NCI-H2029 (cell line): ENCODE data around the gene GOLGA8R.
"Not testable (repeated sequence)": the region's sequence is repeated elsewhere in the genome, so short reads cannot be mapped to it uniquely, and the experiment has no call there.

Experiments used
- DNase-seq: peaks from one replicate; lab custom pipeline; 2025; lab: John Stamatoyannopoulos, UW

GOLGA8R gene, protein sequence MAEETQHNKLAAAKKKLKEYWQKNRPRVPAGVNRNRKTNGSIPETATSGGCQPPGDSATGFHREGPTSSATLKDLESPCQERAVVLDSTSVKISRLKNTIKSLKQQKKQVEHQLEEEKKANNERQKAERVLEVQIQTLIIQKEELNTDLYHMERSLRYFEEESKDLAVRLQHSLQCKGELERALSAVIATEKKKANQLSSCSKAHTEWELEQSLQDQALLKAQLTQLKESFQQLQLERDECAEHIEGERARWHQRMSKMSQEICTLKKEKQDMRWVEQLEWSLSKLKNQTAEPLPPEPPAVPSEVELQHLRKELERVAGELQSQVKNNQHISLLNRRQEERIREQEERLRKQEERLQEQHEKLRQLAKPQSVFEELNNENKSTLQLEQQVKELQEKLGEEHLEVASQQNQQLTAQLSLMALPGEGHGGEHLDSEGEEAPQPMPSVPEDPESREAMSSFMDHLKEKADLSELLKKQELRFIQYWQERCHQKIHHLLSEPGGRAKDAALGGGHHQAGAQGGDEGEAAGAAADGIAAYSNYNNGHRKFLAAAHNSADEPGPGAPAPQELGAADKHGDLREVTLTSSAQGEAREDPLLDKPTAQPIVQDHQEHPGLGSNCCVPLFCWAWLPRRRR

DNA sequence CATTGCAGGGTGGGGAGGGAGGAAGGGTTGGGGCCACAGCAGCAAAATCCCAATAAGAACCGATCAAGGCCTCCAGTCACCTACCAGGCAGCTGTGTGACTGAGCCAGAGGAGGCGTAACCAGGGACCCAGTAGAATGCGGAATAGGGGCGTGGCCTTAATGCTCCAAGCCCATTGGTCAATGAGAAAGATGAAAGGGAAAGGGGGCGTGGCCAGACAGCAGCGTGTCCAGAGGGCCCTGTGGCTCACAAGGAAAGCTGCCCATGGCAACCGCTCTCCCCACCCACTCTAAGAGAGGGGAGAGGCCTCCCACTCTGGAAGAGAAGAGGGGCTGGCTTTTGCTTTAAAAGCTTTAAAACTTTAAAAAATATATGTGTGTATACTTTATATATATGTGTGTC, at the start of gene GOLGA8R:
Gene GOLGA8R, minus strand, starts transcription at position 101 of the 400 bp plus-strand sequence. Its CDS starts 98 bp downstream, at position 3.
- not testable (repeated sequence) for DNase-seq

DNA sequence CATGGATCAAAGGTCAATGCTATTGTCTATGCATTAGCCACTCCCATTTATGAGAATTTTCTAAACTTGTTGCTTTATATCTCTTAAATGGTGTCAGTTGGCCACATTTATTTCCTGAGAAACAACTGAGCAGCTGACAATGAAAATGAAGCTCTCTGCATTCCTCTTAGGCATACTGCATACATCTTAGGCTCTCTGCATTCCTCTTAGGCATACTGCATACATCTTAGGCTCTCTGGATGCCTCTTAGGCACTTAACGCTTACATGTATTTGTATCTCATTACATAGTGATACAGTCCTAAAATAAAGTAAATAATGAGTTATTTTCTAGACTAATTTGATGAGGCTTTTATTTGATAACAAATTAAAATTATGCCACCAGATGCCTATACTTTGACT, 49.8 kb upstream of the GOLGA8R start:
- not testable (repeated sequence) for DNase-seq

DNA sequence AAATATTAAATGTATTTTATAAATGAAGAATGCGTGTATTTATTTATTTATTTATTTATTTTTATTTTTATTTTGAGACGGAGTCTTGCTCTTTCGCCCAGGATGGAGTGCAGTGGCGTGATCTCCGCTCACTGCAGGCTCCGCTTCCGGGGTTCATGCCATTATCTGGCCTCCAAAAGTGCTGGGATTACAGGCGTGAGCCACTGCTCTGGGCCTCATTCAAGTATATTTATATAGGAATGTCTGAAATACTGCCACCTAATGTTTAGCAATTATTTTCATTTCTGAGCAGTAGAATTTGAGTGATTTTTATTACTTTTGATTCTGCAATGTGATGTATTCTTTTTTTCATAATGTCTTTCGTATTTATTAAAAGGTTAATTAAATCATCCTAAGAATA, 48.1 kb upstream of the GOLGA8R start:
- not testable (repeated sequence) for DNase-seq

DNA sequence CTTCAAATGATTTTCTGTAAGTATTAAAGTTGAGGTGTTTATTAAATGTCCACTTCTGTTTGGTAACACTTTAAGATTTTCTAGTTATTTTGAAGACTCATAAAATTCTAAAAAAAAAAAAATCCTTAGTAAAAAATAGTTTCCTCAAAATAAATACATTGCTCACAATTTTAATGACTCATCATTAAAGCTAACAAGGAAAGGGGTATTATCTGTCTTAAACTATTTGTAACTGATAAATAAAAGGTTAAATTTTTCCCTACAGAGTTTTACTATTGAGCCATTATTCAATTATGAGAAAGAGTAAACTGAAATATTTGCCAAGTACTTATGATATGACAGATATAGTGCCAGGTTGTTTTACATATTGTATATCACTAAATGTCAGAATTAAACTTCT, 38.6 kb upstream of the GOLGA8R start:
- not testable (repeated sequence) for DNase-seq

DNA sequence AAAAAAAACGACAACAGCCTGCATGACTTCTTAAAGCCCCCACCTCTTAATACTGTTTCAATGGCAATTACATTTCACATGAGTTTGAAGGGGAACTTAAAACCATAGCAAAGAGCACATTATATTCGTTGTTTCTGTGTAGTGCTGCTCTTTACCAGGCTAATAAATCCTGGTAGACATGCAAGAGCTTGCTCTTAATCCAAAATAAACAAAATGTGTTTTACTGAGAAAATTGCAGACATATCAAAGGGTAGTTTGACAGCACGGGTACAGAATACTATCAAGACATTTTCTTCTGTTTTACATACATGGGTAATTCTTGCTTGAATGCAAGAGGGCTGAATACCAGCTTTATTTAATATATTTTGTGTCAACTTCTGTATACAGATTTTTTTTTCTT, 24.3 kb upstream of the GOLGA8R start:
- DNase-seq = not testable (repeated sequence)

DNA sequence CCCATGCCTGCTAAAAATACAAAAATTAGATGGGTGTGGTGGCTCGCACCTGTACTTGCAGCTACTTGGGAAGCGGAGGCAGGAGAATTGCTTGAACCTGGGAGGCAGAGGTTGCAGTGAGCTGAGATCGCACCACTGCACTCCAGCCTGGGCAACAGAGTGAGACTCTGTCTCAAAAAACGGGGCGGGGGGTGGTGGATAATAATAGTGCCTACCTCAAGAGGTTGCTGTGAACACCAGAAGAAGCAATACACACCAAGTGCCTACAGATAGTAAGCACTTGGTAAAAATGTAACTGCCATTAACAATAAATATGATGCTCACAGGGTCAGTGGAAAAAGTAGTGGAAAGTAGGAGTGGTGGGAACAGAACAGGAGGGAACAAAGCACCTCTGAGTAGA, 21.8 kb upstream of the GOLGA8R start:
- DNase-seq = not testable (repeated sequence)

DNA sequence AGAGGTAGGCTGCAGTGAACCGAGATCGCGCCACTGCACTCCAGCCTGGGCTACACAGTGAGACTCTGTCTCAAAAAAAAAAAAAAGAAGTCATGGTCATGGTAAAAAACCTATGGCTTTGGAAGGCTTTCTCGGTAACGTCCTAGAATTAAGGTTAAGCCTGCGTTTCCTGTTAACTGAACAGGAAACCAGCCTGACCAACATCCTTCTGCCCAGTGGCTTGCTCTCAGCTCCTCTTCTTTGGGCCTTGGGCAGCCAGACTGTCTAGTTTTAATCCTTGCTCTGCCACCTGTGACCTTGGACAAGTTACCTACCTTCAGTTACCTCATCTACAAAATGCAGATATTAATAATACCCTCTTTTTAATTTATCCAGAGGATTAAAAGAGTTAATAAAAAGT, 6.7 kb upstream of the GOLGA8R start:
- not testable (repeated sequence) for DNase-seq

DNA sequence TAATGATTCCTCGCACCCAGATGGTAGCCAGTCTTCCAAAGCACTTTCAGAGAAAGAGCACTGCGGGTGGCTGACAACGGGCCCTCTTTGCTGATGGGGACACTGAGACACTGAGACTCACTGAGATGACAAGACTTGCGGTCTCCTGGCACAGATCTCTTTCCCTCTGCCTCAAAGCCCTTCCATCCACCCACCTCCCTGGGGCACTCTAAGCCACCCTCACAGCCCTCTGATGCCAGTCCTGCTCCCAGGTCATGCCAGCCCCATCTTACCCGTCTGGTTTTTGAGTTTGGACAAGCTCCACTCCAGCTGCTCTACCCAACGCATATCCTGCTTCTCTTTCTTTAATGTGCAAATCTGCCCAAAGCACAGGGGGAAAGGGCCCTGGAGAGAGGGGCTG, 6.4 kb downstream of the GOLGA8R start:
- DNase-seq = not testable (repeated sequence)

DNA sequence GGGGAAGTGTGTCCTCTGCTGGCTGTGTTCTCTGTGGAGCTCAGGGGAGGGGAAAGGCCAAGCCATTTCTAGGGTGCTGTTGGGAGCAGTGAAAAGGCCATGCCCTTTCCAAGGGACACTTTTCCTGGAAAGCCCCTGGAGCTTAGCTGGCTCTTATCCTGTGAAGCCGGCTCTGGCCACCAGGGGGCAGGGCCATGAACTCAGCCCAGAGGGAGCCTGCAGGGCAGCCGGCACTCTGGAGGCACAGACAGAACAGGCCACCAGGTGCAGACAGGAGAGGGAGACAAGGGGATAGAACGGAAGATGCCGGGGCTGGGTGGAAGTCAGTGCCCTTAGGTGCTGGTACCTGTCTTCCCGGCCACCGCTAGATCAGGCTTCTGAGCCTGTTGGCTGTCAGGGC, 15.1 kb downstream of the GOLGA8R start:
- not testable (repeated sequence) for DNase-seq

DNA sequence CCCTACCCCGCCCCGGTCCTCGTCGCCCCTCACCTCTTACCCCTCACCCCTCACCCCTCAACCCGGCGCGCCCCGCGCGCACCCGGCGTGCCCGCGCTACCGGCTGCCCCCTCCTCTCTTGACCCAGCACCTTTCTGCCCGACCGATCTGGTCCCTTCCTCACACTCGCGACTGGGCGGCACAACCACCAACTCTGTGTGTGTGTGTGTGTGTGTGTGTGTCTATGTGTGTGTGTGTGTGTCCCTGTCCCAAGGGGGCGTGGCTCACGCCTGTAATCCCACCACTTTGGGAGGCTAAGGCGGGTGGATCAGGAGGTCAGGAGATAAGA, 20.4 kb downstream of the GOLGA8R start:
- DNase-seq = not testable (repeated sequence)

DNA sequence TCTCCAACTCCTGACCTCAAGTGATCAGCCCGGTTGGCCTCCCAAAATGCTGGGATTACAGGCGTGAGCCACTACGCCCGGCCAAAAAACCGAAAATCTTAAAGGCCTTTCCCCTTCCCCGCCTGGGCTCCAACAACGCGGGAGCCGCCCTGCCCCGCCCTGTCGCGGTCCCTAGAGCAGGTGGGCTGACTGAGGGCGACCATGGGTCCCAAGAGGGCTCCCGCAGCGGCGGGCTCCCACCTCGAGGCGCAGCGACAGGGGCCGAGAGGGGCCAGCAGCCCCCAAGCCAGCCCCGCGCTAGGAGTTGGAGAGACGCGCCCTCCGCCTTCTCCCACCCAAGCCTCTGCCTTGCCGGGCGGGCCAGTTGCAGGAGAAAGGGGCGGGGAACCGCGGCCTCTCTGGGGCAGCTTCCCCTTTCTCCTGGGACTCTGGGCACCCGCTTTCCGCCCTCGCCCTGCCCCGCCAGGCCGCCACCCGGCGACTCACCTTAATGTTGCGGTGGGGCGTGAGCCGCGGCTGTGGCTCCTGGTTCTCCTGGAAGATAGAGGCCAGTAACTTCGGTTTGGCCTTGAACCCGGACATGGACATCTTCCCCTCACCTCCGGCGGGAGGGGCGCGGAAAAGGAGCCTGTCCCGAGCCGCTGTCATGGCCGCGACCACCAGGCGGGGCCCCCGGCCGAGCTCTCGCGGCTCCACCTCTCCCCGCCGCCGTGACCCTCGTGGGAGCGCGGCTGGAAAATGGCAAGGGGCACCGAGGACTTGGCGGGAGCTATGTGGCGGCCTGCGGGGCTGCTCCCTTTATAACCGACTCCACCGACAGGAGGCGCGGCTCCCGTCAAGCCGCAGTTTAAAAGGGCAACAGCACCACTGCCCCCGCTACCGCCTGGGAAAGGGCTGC, 21.0 kb downstream of the GOLGA8R start, which contains the start of gene CHRFAM7A:
Gene CHRFAM7A, minus strand, starts transcription at position 775 of the 898 bp plus-strand sequence. CDS start 10,189 bp downstream, outside the sequence.
- DNase-seq = not testable (repeated sequence)

DNA sequence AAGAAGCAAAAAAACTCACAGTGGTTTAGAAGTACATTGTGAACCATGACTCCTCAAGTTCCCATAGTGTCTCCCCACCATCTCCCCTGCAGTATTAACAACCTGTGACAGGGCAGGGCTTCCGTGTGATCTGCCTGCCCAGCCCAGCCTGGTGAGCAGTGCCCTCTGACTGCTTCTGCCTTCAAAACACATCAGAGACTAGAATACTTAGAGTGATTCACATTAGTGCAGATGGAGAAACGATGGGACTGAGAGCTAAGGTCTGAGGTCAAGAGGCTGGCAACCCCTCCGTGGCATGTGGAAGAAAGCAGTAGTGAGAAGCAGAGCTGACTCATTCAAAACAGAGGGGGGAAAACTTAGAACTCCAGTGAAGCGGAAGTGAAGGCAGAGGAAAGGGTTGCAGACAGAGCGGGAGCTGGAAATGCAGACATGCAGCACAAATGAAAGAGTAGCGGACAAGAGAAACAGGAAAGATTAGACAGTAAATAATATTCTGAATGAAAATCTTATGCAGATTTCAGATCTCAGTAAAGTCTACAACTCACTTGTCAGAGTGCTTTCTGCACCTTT, 27.7 kb downstream of the GOLGA8R start:
- DNase-seq = not testable (repeated sequence)

DNA sequence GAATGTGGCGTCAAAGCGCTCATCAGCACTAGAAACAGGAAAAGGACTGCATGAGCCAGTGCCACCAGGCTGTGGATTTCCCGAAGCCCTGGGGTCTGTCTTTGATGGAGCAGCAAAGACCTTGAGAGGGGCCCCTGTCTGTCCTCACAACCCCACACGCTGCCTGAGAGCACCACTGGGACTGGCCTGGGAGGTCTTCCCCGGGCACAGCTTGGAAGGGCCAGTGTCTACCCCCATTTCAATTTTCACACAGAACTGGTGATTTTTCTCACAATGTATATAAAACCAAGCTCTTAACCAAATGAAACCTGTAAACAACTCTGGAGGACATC, 37.0 kb downstream of the GOLGA8R start:
- DNase-seq = not testable (repeated sequence)

DNA sequence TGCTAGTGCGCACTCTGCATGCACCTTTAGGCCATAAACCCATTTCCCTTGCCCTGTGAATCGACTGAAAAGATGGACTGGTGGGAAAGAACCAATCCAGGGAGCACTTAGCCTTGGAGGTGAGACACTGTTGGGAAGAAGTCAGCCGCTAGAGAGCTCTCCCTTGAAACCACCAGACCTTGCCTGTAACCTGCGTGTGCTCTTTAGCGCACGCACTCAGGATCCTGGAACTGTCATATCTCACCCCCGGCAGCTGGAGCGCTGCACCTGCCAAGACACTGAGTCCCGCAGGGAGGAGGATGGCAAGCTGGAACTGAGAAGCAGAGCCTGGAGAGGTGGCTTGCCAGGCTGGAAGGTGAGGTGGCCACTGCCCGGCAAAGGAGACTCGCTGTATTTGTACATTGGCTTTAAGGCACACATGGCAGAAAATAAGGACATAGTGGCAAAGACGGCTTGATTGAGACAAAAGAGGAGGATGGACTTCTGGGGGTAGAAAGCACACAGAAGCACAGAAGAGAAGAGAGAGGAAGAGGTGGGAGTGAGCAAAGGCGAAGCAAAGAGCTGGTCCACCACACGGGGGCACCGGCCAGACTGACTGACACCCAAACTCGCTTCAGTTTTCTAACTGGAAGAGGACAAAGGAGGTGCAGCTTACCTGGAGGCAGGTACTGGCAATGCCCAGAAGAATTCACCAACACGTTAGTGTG, 37.5 kb downstream of the GOLGA8R start:
- not testable (repeated sequence) for DNase-seq

DNA sequence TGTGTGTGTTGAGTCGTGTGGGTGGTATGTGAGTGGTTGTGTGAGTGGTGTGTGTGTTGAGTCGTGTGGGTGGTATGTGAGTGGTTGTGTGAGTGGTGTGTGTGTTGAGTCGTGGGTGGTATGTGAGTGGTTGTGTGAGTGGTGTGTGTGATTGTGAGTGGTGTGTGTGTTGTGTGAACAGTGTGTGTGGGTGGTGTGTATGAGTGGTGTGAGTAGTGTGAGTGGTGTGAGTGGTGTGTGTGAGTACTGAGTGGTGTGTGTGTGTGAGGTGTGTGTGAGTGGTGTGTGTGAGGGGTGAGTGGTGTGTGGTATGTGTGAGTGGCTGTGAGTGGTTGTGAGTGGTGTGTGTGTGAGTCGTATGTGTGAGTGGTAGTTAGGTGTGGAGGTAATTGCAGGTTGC, 38.2 kb downstream of the GOLGA8R start:
- DNase-seq = not testable (repeated sequence)

DNA sequence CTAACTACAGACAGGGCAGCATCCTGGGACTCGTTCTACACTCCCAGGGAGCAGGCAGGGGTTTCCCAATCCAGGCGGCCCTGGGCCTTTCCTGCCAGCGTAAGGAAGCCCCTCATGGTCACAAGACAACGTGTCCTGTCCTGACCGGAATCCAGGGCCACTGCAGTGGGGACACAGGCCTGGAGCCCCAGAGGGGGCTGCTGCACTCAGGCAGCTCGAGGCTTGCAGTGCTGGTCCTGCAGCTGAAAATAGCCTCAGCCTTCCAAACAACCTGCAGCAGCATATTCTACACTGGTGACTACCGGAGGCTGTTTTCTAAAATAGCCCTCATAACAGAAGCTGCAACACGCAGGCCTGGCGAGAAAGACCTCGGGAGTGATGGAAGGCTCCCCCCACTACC, 39.2 kb downstream of the GOLGA8R start:
- DNase-seq = not testable (repeated sequence)

DNA sequence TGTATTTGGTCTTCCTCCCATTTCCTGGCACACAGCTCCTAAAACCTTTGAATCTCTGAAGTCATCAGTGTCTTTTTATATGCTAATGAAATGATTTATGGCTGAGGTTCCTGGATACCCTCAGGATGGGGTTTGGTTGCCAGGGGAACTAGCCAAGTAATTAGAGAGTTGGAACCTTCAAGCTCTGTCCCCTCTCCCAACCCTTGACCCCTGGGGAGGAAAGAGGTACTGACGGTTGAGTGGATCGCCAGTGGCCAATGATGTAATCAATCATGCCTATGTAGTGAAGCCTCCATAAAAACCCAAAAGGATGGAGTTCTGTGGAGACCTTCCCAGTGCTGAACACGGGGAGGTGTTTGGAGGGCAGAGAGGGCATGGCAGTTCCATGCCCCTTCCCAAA, 45.8 kb downstream of the GOLGA8R start:
- not testable (repeated sequence) for DNase-seq

DNA sequence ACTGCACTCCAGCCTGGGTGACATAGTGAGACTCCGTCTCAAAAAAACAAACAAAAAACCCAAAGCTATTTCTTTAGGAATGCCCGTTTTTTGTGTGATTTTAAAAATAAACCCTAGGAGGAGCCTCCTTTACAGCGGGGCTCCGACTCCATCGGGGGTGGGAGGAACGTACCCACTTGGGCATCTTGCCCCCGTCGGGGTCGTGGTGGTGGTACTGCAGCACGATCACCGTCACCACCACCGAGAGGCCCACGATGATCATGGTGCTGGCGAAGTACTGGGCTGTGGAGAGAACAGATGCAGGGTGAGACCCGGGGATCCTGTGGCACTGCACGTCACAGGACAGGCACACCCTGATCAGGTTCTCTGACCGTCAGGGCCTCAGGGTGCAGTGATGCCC, 46.8 kb downstream of the GOLGA8R start:
- DNase-seq = not testable (repeated sequence)

DNA sequence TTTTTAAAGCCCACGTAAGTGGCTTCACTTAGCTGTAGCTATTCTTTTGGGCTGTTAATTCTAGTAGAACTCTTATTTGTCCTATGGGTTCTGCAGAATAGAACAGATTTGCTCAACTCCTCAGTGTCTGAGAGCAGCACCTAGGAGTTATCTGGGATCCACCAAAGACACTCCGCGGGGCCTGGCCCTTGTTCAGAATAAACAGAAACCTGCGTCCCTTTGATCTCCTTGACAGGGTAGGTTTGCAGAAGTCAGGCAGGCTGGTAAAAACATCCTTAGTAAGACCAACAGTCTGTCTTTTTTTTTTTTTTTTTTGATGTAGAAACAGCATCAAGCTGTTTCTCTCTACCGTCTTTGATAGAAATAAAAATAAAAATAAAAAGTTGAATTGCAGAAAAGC, 52.7 kb downstream of the GOLGA8R start:
- not testable (repeated sequence) for DNase-seq

DNA sequence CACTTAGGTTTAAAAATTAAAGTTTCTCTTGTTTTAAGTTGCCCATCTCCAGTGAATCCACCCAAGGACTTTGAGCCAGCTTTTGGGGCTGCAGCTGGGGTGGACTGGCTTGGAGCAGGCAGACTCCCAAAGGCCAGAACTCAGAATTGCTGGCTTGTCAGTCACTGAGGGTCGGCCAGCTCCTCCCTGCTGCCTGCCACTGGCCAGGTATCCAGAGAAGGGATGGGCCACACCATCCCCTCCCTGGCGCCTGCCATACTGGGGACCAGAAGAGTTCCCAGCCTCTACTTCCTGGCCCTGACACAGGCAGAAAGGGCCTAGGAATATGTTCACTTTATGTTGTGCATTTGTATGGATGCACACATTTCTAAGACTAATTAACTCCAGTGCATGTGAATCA, 53.1 kb downstream of the GOLGA8R start:
- DNase-seq = not testable (repeated sequence)

DNA sequence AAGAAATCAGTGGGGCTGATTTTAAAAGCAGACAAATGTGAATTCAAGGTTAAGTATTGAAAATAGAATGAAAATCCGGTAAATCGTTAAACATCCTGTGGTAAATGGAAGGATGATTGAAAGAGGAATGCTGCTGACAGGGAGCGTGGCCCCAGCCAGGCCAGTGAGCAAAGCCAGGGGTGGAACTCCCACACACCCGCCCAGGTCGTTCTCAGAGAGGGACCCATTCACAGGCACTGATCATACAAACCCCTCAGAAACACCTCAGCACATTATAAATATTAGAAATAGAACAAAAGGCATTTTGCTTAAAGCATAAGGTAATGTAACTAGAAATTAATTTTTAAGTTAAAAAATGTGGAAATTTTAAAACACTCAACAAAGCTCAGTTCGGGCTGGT, 59.0 kb downstream of the GOLGA8R start:
- not testable (repeated sequence) for DNase-seq
